Tibial artery (tissue), 4 donors: ENCODE results near the gene ZNF839.

Experiments used
- DNase-seq, 2 donors: peaks; one replicate each; pipeline ENCODE4 v3.0.0-alpha.2; 2019
- H3K27ac ChIP-seq, 2 donors: fragments of 200-600 bp; sonication (generic) in 1 of 2; 1 replicate in 1 of 2; 2 replicates in 1 of 2; pipeline ENCODE4 v1.5.1; 2018 to 2019; ENCODE audit warnings: mild to moderate bottlenecking in 1 of 2
- H3K27me3 ChIP-seq, 2 donors: fragments of 200-600 bp; sonication (generic) in 1 of 2; one replicate each; pipeline versions ENCODE4 v1.5.1 to v1.6.0; 2016 to 2019
- H3K36me3 ChIP-seq, 3 donors: fragments of 200-600 bp; sonication (generic) in 2 of 3; one replicate each; pipeline ENCODE4 v1.5.1; 2016 to 2019; ENCODE audit warnings: mild to moderate bottlenecking in 2 of 3
- H3K4me1 ChIP-seq, 4 donors: fragments of 200-600 bp; sonication (generic) in 2 of 4; 1 replicate in 3 of 4; 2 replicates in 1 of 4; pipeline ENCODE4 v1.5.1; 2016 to 2019
- H3K4me3 ChIP-seq, 2 donors: fragments of 200-600 bp; sonication (generic) in 1 of 2; 1 replicate in 1 of 2; 2 replicates in 1 of 2; pipeline ENCODE4 v1.5.1; 2018 to 2019; ENCODE audit warnings: mild to moderate bottlenecking in 2 of 2
- H3K9me3 ChIP-seq, 3 donors: fragments of 200-600 bp; sonication (generic) in 1 of 3; one replicate each; pipeline ENCODE4 v1.5.1; 2016 to 2019
- intact Hi-C: fragments of 100-400 bp; cut with DNase I; formaldehyde crosslinking; loops from one replicate; pipeline ENCODE4 v1.15.0; 2023; ENCODE audit warnings: low total_unique reads
- TF ChIP-seq, protein P1 (sequence below), 2 experiments: fragments of 200-600 bp in 1 of 2; fragments of 450-650 bp in 1 of 2; IDR thresholded peaks; one replicate each; pipeline ENCODE4 v1.5.1; 2017 to 2019; ENCODE audit warnings: antibody characterized with exemption in 2 of 2, mild to moderate bottlenecking in 1 of 2, moderate library complexity in 1 of 2

The ZNF839 gene

GRCh38 chr14:102338724-102339123 is 19.2 kb downstream of the ZNF839 start:
- no peaks in the 10 kb centered on the region for H3K27me3 ChIP-seq
- H3K4me3 ChIP-seq: no peak overlapping the region
- H3K9me3 ChIP-seq: no peaks in the 10 kb centered on the region
- TF ChIP-seq, protein P1, sequence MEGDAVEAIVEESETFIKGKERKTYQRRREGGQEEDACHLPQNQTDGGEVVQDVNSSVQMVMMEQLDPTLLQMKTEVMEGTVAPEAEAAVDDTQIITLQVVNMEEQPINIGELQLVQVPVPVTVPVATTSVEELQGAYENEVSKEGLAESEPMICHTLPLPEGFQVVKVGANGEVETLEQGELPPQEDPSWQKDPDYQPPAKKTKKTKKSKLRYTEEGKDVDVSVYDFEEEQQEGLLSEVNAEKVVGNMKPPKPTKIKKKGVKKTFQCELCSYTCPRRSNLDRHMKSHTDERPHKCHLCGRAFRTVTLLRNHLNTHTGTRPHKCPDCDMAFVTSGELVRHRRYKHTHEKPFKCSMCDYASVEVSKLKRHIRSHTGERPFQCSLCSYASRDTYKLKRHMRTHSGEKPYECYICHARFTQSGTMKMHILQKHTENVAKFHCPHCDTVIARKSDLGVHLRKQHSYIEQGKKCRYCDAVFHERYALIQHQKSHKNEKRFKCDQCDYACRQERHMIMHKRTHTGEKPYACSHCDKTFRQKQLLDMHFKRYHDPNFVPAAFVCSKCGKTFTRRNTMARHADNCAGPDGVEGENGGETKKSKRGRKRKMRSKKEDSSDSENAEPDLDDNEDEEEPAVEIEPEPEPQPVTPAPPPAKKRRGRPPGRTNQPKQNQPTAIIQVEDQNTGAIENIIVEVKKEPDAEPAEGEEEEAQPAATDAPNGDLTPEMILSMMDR (IDR thresholded peaks at IDR 0.05): no peak
- no peaks in the 10 kb centered on the region for H3K4me1 ChIP-seq
- peaks cover 63 to 94% (median 71%) of the 10 kb centered on the region in 3 donors for H3K36me3 ChIP-seq
- no peak overlapping the region for H3K27ac ChIP-seq
- peak in 1 of 2 donors; percentile 33 for DNase-seq
- intact Hi-C loops: no loop called here

DNA sequence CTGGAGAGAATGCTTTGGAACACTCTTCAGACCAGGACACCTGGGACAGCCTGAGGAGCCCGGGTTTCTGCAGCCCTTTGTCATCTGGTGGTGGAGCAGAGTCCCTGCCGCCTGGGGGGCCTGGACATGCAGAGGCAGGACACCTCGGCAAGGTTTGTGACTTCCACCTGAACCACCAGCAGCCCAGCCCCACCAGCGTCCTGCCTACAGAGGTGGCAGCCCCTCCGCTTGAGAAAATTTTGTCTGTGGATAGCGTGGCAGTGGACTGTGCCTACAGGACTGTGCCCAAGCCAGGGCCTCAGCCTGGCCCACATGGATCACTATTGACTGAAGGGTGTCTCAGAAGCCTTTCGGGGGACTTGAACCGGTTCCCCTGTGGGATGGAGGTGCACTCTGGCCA is 22.0 kb downstream of the ZNF839 start:
- intact Hi-C loops: no loop called here
- H3K36me3 ChIP-seq: peaks cover 62 to 96% (median 70%) of the 10 kb centered on the region in 3 donors
- H3K4me3 ChIP-seq: no peak overlapping the region
- no peaks in the 10 kb centered on the region for H3K9me3 ChIP-seq
- H3K4me1 ChIP-seq: no peaks in the 10 kb centered on the region
- H3K27me3 ChIP-seq: no peaks in the 10 kb centered on the region
- TF ChIP-seq, protein P1 (IDR thresholded peaks at IDR 0.05): no peak
- no peak for DNase-seq
- H3K27ac ChIP-seq: no peak overlapping the region

- DNase-seq: no peak
- Histone ChIP-seq H3K36me3 (peaks cover 61 to 97% (median 73%) of the 10 kb centered on the region in 3 donors), H3K9me3 (no peaks in the 10 kb centered on the region), H3K4me3 (no peak overlapping the region), H3K27me3 (no peaks in the 10 kb centered on the region), H3K4me1 (no peaks in the 10 kb centered on the region), H3K27ac (no peak overlapping the region)
- intact Hi-C loops: no loop called here
- TF ChIP-seq, protein P1 (IDR thresholded peaks at IDR 0.05): no peak
Observed at GRCh38 chr14:102342238-102342637, 22.7 kb downstream of the ZNF839 start.

DNA sequence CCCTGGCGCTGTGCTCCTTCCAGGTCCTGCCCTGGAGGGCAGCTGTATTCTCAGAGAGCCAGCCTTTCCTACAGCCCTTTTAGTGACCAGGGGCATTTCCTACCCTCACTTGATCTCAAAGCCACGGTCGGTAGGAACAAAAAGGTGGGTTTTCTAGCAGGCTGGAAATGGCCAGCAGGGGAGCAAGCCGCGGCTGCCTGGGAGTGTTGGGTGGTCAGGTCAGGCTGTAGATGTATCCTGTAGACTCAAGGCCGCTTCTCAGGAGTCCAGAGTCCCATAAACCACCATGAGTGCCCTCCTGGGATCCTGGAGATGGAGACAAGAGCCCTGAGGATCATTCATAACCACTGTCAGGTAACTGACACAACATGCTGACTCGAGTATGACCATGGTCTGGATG is 24.5 kb downstream of the ZNF839 start:
- Histone ChIP-seq H3K27me3 (no peaks in the 10 kb centered on the region), H3K36me3 (peaks cover 69 to 100% (median 76%) of the 10 kb centered on the region in 3 donors), H3K4me1 (no peaks in the 10 kb centered on the region), H3K9me3 (no peaks in the 10 kb centered on the region), H3K4me3 (no peak overlapping the region), H3K27ac (no peak overlapping the region)
- intact Hi-C loops: no loop called here
- TF ChIP-seq, protein P1 (IDR thresholded peaks at IDR 0.05): no peak
- DNase-seq: no peak

DNA sequence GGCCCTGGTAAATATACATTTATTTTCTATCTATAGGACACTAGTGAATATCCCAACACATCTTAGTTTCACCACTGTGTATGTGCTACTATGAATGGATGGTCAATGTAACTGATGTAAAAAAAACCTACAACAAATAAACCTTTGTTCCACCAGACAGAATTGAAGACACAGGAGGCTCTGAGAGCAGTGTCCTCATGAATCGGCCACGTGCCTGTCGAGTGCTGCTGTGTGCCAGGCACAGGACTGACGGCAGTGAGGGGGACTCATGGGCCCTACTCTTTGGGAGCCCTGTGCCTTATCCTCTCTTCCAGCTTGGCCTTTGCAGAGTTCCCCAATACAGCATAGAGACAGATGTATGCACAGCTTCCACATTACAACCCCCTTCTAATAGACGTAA is 24.9 kb downstream of the ZNF839 start:
- intact Hi-C loops: no loop called here
- no peak overlapping the region for H3K4me3 ChIP-seq
- no peak overlapping the region for H3K27ac ChIP-seq
- H3K9me3 ChIP-seq: no peaks in the 10 kb centered on the region
- H3K4me1 ChIP-seq: no peaks in the 10 kb centered on the region
- no peak for DNase-seq
- H3K36me3 ChIP-seq: peaks cover 70 to 100% (median 76%) of the 10 kb centered on the region in 3 donors
- no peaks in the 10 kb centered on the region for H3K27me3 ChIP-seq
- TF ChIP-seq, protein P1 (IDR thresholded peaks at IDR 0.05): no peak

GRCh38 chr14:102345232-102345631 is 25.7 kb downstream of the ZNF839 start:
- peaks cover 77 to 98% (median 78%) of the 10 kb centered on the region in 3 donors for H3K36me3 ChIP-seq

More at GRCh38 chr14:102345232-102345631, 25.7 kb downstream of the ZNF839 start:
- Histone ChIP-seq H3K9me3 (no peaks in the 10 kb centered on the region), H3K27ac (no peak overlapping the region), H3K4me1 (no peaks in the 10 kb centered on the region), H3K27me3 (no peaks in the 10 kb centered on the region), H3K4me3 (no peak overlapping the region)
- DNase-seq: no peak
- TF ChIP-seq, protein P1 (IDR thresholded peaks at IDR 0.05): no peak
- intact Hi-C loops: no loop called here
